ENCODE data around the gene BCR. TPM values are rescaled to one million over a fixed set of nuclear protein-coding genes. Genes with fewer than 3 reads are reported as not detected.

The BCR gene
- polyA plus RNA-seq, 1 donor (not counting 4 experiments of a cell fraction or from before 2014, with no cell fraction given): 25.8 TPM

DNA sequence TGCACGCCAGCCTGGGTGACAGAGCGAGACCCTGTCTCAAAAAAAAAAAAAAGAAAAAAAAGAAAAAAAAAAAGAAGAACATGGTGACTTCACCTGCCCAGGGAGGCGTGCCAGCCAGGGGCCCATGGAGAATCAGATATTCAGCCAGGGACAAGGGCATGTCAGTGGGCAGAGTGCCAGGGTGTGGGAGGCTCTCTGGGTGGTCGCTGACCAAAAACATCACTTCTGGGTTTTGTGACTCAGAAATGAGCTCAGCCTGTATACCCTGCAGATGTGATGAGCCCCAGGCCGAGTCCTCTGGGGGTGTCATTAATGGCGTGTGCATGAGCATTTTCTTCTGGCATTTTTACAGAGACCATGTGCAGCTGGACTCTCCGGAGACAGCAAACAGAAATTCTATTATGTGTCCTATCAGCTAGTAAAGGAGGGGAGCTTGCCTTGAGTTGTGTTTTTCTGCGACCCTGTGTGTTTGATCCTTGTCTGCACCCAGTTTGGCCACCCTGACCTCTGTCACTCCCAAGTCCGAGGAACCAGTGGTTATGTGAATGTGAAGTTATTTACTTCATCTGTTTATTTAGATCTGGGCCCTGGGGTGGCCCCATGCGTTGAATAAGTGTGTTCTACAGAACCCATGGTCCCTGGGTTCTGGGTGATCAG lies 53.6 kb downstream of the BCR start:
- no peaks in the 10 kb centered on the region for H3K27me3 ChIP-seq (ENCODE audit: control insufficient read depth, extremely low read depth, insufficient read depth, low read length)
- H3K79me2 ChIP-seq (ENCODE audit: control insufficient read depth, insufficient read depth, low read length): peaks cover 95% of the 10 kb centered on the region
- H2AFZ ChIP-seq (ENCODE audit: control insufficient read depth, low read length): no peak overlapping the region
- H3K9ac ChIP-seq (ENCODE audit: control insufficient read depth, extremely low read depth, insufficient read depth, low read length): no peak overlapping the region
- no peak overlapping the region for H3K4me3 ChIP-seq (ENCODE audit: control insufficient read depth in 2 of 3, extremely low read depth in 1 of 3, insufficient read depth in 2 of 3, low read depth in 1 of 3, low read length in 3 of 3)
- H3K27ac ChIP-seq (ENCODE audit: control insufficient read depth, insufficient read depth, low read length): no peak overlapping the region
- H3K4me1 ChIP-seq (ENCODE audit: control insufficient read depth, extremely low read depth, insufficient read depth, low read length): peaks cover 5% of the 10 kb centered on the region
- DNase-seq (ENCODE audit: low read depth, low spot score) (no peak), FAIRE-seq (no peak)
- H3K4me2 ChIP-seq (ENCODE audit: control insufficient read depth, extremely low read depth, insufficient read depth, low read depth, low read length): no peak overlapping the region
- H3K9me1 ChIP-seq (ENCODE audit: control insufficient read depth, extremely low read depth, insufficient read depth, low read length): peaks cover 2% of the 10 kb centered on the region
- peaks cover 17% of the 10 kb centered on the region for H4K20me1 ChIP-seq (ENCODE audit: control insufficient read depth, extremely low read depth, insufficient read depth, low read length)
- TF ChIP-seq EZH2 (IDR thresholded peaks at IDR 0.05; ENCODE audit: low read length): no peak
- TF ChIP-seq, protein P1, sequence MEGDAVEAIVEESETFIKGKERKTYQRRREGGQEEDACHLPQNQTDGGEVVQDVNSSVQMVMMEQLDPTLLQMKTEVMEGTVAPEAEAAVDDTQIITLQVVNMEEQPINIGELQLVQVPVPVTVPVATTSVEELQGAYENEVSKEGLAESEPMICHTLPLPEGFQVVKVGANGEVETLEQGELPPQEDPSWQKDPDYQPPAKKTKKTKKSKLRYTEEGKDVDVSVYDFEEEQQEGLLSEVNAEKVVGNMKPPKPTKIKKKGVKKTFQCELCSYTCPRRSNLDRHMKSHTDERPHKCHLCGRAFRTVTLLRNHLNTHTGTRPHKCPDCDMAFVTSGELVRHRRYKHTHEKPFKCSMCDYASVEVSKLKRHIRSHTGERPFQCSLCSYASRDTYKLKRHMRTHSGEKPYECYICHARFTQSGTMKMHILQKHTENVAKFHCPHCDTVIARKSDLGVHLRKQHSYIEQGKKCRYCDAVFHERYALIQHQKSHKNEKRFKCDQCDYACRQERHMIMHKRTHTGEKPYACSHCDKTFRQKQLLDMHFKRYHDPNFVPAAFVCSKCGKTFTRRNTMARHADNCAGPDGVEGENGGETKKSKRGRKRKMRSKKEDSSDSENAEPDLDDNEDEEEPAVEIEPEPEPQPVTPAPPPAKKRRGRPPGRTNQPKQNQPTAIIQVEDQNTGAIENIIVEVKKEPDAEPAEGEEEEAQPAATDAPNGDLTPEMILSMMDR (optimal IDR thresholded peaks at IDR 0.05 in 1 of 3, IDR thresholded peaks at IDR 0.05 in 1 of 3, conservative IDR thresholded peaks at IDR 0.05 in 1 of 3; ENCODE audit: extremely low read depth in 1 of 3, insufficient read depth in 2 of 3, low read length in 3 of 3): no peak
- dilution Hi-C loops (cut with MboI; ENCODE audit: extremely low pct_ligation_motif_present, low sequenced_read_pairs): no loop called here
- peaks cover 1 to 8% of the 10 kb centered on the region in 2 experiments for H3K36me3 ChIP-seq (ENCODE audit: control insufficient read depth in 2 of 2, extremely low read depth in 1 of 2, insufficient read depth in 2 of 2, low read length in 2 of 2)
- H3K9me3 ChIP-seq (ENCODE audit: control insufficient read depth, low read depth, low read length): no peaks in the 10 kb centered on the region

DNA sequence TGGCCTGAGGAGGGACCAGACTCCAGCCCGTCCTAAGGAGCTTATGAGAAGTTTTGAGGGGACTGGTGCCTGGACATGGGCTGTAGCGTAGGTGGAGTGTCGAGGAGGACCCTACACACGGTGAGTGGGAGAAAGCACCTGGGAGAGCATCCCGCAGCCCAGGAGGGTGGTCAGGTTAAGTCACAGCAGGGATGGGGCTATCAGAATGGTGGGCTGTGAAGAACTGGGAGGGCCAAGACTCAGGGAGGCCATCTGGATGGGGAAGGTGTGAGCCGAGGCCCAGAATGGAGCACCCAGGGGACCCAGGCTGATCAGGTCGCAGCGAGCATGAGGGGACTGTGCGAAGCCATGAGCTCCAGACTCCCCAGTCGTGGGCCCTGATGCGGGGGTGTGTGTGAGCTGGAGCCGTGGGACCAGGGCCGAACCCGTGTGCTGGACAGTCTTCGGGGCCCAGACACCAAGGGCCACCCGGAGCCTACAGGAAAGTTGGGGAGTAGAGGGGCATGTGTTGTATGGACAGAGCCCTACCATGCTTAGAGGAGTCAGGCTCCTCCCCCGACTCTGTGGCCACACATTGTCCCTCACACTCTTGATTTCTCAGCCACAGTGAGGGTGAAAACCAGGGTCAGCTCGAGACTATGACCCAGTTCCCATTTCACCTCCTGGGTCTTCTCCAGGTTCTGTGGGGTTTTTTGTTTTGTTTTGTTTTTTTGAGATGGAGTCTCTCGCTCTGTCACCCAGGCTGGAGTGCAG lies 54.3 kb downstream of the BCR start:
- H3K79me2 ChIP-seq (ENCODE audit: control insufficient read depth, insufficient read depth, low read length): peaks cover 95% of the 10 kb centered on the region
- DNase-seq (ENCODE audit: low read depth, low spot score) (no peak), FAIRE-seq (no peak)
- TF ChIP-seq, protein P1 (optimal IDR thresholded peaks at IDR 0.05 in 1 of 3, IDR thresholded peaks at IDR 0.05 in 1 of 3, conservative IDR thresholded peaks at IDR 0.05 in 1 of 3; ENCODE audit: extremely low read depth in 1 of 3, insufficient read depth in 2 of 3, low read length in 3 of 3): no peak
- TF ChIP-seq EZH2 (IDR thresholded peaks at IDR 0.05; ENCODE audit: low read length): no peak
- H3K9me1 ChIP-seq (ENCODE audit: control insufficient read depth, extremely low read depth, insufficient read depth, low read length): peaks cover 2% of the 10 kb centered on the region
- H3K27ac ChIP-seq (ENCODE audit: control insufficient read depth, insufficient read depth, low read length): no peak overlapping the region
- H2AFZ ChIP-seq (ENCODE audit: control insufficient read depth, low read length): no peak overlapping the region
- no peak overlapping the region for H3K4me2 ChIP-seq (ENCODE audit: control insufficient read depth, extremely low read depth, insufficient read depth, low read depth, low read length)
- H4K20me1 ChIP-seq (ENCODE audit: control insufficient read depth, extremely low read depth, insufficient read depth, low read length): peaks cover 17% of the 10 kb centered on the region
- H3K9ac ChIP-seq (ENCODE audit: control insufficient read depth, extremely low read depth, insufficient read depth, low read length): no peak overlapping the region
- peaks cover 1 to 10% of the 10 kb centered on the region in 2 experiments for H3K36me3 ChIP-seq (ENCODE audit: control insufficient read depth in 2 of 2, extremely low read depth in 1 of 2, insufficient read depth in 2 of 2, low read length in 2 of 2)
- peaks cover 5% of the 10 kb centered on the region for H3K4me1 ChIP-seq (ENCODE audit: control insufficient read depth, extremely low read depth, insufficient read depth, low read length)
- no peak overlapping the region for H3K4me3 ChIP-seq (ENCODE audit: control insufficient read depth in 2 of 3, extremely low read depth in 1 of 3, insufficient read depth in 2 of 3, low read depth in 1 of 3, low read length in 3 of 3)
- peaks cover 1% of the 10 kb centered on the region for H3K9me3 ChIP-seq (ENCODE audit: control insufficient read depth, low read depth, low read length)
- H3K27me3 ChIP-seq (ENCODE audit: control insufficient read depth, extremely low read depth, insufficient read depth, low read length): no peaks in the 10 kb centered on the region
- dilution Hi-C loops (cut with MboI; ENCODE audit: extremely low pct_ligation_motif_present, low sequenced_read_pairs): no loop called here
